GM18511 (cell line): ENCODE results near the gene NFILZ.

Experiments used
- ATAC-seq: cut with Tn5 transposase; IDR thresholded peaks from one replicate; pipeline ENCODE4 v1.9.1; 2021; ENCODE audit warnings: mild to moderate bottlenecking, moderate library complexity; ENCODE audit not compliant: unreplicated experiment

The NFILZ gene, protein sequence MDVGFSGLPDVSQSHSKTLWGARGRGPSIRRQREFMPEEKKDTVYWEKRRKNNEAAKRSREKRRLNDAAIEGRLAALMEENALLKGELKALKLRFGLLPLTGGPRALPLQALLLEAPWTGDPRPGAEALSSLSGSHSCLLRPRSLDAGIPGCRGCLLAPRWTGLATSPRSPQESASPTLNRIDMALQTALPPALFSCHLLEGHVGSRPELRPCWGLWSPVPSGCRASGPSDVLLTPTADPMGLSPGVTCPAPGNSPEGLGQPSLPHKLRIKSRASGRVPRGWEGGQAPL

DNA sequence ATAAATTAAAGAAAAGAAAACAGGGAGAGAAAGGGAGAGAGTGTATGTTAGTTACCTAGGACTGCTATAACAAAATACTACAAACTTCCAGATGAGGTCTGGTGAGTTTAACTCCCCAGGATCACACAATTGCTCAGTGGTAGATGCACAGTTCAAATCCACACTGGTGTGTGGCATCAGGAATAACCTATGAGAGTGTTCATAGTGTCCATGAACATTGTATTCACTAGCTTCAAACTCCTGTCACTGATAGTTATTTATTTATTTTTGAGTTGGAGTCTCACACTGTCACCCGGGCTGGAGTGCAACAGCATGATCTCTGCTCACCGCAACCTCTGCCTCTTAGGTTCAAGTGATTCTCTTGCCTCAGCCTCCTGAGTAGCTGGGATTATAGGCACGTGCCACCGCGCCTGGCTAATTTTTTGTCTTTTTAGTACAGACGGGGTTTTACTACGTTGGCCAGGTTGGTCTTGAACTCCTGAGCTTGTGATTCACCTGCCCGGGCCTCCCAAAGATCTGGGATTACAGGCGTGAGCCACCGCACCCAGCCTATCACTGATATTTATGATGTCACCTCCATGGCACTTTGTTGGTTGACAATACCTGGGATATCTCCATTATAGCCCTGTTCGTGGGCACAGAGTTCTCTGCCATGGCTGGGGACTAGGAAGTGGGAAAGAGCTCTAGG is at the start of gene NFILZ:
NFILZ (plus strand) TSS at position 638 of the 688 bp plus-strand sequence. CDS start 46,133 bp downstream, outside the sequence.
- ATAC-seq: no peak

DNA sequence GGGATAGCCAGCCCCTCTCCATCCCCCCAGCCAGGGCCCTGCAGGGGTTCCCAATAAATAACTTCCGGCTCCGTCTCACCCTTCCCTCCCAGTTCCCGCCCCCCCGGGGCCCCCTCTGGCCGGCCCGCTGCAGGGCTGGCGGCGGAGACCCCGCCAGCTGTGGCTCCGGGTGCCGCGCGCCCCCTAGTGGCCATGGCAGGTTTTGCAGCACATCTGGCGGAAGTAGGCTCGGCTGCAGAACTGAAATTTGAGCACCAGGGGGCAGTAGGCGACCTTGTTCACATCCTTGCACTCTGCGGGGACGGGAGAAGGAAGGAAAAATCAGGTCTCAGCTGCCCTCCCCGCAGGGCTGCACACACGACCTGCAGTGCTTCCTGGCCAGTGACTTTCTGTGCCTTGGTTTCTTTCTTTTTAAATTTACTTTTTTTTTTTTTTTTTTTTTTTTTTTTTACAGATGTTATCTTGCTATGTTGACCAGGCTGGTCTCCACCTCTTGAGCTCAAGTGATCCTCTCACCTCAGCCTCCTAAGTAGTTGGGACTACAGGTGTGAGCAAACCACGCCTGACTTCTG is 49.6 kb upstream of the NFILZ start:
- ATAC-seq: no peak

DNA sequence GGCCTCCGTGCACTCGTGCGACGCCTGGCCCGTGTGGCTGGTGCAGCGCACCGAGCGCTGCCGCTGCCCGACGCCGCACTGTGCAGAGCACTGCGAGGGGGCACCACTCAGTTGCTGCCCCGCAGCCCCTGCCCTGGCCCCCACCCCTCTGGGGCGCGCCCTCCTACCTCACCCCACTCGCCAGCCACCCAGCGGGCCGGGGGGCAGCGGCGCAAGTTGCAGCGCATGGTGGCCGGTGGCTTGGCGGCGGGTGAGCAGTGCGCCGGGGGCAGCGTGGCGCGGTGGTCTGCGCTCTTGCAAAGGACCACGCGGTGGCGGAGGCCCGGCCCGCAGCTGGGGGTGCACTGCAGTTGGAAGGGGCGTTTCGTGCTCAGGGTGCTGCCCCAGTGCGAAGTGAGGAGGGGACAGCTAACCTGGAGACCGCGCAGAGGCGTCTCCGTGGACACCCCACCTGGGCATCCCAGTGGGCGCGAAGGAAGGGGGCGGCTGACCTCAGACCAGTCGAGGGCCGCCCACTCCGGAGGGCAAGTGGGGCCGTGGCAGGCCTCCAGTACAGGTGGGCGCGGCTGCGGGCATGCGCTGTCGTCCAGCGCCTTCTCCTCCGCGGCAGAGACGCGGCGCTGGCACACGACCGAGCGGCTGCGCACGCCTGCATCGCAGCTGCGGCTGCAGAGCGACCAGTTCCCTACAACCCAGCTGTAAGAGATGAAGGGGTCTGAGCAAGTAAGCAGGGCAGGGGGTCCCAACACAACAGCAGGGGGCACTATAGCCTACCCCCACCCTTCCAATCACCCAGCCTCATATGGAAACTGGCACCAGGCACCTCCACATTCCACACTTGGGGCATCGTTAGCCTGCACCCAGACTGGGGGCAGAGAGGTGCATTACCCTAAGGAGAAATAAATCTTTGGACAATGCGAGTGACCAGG is 45.2 kb upstream of the NFILZ start:
- no peak for ATAC-seq

DNA sequence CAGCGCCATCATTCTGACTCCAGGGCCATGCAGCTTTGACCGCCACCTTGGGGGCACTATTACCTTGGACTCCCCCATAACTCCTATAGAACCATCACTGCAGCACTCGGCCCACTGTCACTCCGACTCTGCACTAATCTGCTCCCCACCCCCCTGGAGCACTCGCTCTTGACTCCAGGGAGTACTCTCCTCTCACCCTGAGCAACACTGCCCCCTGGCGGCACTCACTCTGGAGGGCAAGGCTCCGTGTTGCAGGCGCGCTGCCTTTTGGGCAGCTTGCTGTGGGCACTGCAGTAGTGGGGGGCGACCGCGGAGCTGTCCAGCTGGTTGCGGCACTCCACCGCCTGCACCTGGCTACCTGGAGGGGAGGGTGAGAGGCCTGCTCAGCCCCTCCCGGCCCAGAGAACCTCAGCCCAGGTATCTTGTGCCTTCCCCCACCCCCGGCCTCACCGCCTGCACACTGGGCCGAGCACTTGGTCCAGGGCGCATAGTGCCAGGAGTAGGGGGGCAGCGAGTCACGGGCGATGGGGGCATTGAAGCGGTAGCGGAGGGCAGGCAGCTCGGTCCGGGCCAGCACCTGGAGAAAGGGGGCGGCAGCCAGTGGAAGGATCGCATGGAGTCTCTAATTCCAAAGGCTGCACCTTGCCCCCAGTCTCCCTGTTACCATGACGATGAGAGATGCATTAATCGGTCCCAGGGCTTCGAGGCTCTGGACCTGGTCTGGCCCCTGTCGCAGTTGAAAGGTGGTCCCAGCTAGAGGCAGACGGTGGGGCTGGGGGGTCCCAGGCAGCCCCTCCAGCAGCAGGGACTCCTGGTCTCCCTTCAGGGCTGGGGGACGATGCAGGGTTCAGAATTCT is 44.3 kb upstream of the NFILZ start:
- ATAC-seq: no peak

DNA sequence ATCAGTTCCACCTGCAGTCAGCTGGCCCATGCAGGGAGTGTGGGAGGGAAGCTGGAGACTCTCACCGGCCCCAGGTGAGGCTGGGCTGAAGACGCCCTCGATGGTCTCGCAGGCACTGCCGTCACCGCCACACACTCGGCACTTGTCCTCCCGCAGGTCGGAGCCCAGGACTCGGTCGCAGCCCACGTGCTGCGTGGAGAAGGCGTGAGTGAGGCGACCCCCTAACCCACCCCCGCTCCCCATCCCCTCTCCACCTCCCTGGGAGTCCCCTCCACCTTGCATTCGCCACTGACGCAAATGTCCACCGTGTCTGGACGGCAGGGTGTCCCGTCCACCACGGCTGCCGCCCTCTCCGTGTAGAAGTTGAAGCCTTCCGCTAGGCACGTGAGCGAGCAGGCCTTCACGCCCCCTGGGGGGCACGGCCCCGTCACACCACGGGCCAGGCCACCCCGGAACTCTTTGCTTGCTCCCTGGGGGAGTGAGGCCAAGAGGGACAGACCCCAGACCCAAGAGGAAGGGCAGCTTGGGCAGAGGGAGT is 41.2 kb upstream of the NFILZ start:
- no peak for ATAC-seq

DNA sequence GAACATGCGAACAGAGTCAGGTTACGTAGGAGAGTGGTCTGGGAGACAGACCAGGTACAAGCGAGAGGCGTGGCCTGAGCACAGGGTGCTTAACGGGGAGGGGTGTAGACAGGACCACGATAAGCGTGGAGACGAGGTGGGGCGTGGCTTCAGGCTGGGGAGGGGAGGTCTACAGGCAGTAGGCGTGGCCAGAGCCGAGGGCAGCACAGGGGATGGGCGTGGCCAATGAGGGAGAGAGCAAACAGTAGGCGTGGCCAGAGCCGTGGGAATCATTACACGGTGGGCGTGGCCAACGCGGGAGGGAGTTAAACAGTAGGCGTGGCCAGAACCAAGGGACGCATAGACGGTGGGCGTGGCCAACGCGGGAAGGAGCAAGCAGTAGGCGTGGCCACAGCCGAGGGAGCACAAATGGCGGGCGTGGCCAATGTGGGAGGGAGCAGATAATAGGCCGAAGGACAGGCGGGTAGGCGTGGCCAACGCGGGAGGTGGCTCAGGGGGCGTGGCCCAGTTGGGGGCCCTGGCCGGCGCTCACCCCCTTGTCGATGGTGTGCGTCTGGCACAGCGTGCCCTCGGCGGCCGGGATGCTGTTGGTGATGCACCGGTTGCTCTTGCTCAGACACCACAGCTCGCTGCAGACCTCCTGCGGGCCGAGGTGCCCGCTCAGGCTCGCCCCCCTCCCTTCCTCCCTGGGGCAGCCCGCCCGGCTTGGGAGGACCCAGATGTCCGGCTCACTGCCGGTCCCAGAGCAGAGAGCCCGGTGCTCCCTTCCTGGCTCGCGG is 38.0 kb upstream of the NFILZ start:
- ATAC-seq: no peak

DNA sequence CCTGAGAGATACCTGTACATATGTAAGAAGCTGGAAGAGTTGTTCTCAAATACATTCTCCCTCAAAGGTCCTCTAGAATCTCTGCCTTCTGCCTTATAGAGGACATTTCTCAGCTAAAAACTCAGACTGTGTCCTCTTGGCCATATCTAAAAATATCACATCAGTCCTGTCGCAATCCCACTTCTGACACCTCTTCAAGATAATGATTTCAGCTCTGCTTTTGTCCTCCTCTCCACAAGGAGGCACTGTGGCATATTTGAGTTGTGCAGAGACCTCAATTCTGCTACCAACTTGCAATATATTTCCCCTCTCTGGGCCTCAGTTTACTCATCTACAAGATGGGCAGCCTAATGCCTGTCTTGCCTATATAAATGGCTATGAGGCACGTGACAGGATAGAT is 36.5 kb upstream of the NFILZ start:
- no peak for ATAC-seq

DNA sequence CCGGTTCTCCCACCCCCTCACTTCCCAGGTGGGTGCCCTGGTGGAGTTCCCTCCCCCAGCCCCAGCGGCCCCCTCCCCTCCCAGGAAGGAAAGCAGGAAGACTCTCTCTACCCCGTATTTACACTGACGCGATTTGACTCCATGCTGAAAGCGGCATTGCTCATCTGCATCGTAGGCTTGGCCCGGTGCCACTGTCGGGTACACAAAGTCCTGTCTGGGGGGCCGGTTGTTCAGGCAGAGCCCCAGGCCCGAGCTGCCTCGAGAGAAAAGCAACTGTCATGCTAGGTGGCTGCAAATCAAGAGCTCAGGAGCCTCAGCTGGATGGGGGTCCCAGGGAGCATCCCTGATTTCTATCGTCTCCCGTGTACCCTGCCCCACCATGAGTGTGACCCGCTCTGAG is 34.8 kb upstream of the NFILZ start:
- no peak for ATAC-seq

DNA sequence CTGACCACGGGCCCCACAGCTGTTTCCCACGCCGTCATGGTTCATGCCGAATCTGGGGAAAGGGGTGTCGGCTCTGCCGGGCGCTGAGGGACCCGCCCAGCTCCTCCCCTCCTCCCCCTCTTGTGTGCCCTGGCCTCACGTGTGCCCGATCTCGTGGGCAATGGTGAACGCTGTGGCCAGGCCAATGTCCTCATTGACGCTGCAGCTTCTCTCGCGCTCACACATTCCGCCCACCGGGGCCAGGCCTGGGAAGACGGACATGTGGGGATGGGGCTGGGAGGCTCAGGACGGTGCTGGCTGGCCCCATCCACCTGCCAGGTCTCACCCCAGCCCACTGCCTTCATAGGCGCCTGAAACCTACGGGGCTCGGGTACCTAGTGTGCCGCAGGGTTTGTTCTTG is 34.3 kb upstream of the NFILZ start:
- no peak for ATAC-seq

DNA sequence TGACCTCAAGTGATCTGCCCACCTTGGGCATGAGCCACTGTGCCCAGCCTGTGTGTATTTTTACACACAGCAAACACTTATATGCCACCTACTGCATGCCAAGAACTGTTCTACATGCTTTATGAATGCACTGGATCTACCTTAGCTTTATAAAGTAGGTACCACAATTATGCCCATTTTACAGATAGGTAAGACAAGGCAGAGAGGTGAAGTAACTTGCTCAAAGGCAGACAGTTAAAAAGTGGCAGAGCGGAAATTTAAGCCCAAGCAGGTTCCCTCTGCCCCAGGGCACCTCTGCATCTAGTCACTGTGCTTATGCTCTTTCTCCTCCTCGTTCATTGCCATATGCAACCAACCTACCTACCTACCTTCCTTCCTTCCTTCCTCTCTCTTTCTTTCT is 30.4 kb upstream of the NFILZ start:
- no peak for ATAC-seq

DNA sequence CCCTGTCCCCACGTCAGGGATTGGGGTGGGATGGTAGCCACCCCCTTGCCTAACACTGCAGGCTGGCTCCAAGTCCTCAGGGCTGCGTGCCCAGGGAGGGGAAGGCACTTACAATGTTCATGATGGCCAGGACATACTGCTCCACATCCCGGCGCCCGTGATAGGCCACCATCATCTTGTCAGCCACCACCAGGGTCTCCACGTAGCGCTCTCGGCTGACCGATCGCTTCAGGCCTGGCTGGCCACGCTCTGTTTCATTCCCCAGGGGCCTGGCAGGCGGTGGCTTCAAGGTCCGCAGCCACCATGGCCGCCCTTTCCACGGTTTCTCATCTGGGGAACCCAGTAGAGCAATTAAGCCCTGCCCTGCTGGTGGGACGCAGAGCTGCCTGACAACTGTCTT is 29.6 kb upstream of the NFILZ start:
- no peak for ATAC-seq

DNA sequence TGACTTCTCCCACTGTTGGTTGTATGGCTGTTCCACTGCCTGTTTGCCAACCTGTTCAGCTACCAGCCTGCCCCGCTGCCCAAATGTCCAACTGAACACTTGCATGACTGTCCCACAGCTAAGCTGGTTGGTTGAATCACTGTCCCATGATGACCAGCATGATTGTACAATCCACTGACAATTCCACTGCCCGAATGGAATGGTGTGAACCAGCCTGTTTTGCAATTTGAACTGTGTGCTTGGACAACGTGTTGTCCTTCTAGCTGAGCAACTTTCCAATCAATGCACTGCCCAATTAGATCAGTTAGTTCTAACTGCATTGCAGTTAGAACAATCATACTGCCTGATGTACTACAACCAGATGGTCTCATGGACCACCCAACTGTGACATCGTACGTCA is 28.6 kb upstream of the NFILZ start:
- no peak for ATAC-seq

DNA sequence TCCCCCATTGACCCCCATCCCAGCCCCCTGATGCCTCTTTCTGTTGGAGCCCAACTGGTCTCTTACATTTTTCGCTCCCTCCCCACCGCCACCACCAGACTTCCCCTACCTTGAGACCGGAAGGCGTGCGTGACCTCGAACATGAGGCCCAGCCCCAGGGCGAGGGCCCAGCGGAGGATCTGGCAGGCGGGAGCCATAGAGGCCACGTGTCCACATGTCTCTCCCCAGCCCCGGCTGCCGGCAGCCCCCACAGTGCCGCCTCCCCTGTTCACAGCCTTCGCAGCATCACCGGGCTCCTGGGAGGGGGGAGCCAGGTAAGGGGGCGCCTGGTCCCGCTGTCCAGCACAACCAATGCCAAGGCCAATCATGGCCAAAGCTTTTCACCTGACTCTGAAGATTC is 24.9 kb upstream of the NFILZ start:
- ATAC-seq: no peak

DNA sequence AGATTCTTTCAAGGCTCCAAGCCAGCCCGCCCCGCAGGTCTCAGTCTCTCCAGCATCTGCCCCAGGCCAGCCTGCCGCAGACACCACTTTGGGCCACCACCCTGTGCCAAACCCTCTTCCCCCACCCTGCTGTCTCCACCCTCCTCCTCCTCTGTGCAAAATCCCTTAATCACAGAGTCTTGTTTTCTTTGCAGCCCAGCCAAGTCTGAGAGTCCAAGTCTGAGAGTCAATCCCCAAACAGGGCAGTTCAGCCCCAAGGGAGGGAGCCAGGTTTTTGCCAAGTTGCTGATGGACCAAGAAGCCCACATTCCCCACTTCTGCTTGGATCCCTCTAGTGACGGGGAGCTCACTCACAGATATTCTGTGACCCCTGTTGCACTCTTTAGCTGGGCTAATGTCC is 23.0 kb upstream of the NFILZ start:
- no peak for ATAC-seq

DNA sequence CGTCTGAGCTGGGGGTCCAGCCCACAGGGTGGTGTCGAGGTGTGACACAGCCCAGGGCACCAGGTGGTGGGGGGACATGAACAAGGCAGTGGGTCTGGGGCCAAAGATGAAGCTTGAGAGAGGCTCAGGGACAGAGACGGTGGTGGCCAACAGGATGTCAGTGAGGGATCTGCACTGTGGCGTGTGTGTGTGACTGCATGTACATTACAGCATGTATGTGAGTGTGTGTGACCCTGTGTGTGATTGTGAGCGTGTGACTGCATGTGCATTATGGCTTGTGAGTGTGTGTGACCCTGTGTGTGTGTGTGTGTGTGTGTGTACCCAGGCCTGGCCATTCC is 21.5 kb upstream of the NFILZ start:
- ATAC-seq: no peak

DNA sequence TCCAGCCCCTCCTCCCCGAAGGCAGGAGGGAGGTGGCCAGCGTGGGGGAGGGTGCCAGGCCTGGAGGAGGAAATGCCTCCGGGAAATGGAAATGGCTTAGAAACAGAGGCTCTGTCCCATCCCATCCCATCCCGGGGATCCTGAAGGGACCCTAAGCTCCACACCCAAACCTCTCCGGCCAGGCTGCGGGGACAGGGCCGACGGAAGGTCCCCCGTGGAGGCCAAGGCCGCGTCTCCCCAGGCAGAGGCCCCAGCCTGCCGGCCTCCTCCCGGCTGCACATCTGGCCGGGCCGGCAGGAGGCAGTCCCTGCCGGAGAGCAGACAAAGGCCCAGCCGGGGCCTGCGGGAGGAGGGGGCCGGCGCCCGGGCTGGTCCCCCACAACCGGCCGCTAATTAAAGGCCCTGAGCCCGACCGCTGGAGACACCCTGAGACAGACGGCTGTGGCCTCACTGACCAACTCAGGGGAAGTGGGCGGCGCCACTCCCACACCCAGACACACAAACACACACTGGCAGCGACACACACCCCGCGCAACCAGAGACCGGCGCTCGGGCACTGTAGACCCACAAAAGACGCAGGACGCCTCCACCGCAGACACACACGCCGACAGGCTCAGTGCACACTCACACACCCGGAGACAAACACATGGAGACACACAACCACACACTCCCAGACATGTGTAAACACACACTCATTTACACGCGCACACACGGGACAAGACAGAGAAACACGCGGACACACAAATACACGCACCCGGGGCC is 21.0 kb upstream of the NFILZ start:
- no peak for ATAC-seq

DNA sequence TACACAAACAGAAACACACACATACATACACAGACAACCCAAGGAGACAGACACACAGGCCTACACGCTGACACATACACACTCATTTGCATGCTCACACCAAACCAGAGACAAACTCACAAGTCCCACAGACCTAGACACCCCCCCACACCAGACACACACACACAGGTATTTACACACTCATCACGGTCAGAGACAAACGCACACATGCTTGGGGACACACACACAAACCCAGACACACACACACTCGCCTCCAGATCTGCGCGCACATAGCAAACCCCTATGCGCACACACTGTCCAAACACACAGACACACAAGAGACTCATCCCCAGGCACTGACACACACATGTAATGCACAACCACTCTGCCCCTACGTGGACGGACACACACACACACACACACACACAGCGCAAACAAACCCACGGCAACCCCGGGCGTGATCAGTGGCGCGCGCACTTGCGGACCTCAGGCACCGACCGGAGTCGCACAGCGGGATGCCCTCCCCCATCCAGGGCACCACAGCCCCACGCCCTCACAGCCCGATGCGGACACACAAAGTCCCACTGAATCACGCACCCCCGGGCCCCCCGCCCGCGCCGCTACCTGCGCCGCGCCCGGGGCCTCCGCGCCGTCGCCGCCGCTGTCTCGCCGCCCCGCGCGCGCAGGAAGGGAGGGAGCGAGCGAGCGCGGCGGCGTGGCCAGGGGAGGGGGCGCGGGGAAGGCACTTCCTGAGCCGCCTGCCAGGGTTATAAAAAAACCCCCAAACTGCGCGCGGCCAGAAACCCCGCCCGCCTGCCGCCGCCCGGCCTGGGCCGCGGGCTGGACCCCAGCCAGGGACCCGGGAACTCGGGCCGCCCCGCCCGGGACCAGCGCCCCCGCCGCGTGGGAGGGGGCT is 20.1 kb upstream of the NFILZ start, which contains the start of gene ADAMTS10:
ADAMTS10 (minus strand) TSS at position 675 of the 895 bp plus-strand sequence. CDS start 5,005 bp downstream, outside the sequence.
- ATAC-seq: no peak

DNA sequence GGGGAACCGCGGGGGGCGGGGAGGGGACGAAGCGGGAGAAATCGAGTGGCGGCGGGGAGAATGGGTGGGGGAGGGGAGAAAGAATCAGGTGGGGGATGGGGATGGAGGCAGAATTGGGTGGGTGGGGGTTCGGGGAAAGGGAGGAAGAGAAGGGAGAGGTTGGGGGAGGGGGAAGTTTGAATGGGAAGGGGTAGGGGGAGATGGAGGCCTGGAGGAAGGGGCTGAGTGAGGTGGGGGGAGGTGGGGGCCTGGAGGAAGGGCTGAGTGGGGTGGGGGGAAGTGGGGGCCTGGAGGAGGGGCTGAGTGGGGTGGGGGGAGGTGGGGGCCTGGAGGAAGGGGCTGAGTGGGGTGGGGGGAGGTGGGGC is 19.5 kb upstream of the NFILZ start:
- ATAC-seq: no peak
